AG04450 (cell line): ENCODE results near the gene MEF2A. TPM values are rescaled to one million over a fixed set of nuclear protein-coding genes. Genes with fewer than 3 reads are reported as not detected.

ENCODE experiments used
- CTCF ChIA-PET: fragments of 300-600, 350-600 bp; formaldehyde crosslinking; extraction: SDS; loops from one replicate; lab custom pipeline; 2022; ENCODE audit warnings: antibody characterized with exemption, inconsistent platforms; lab: Charles Lee
- POLR2A ChIA-PET: fragments of 350-600 bp; formaldehyde crosslinking; extraction: SDS; loops from one replicate; lab custom pipeline; 2021; ENCODE audit warnings: antibody characterized with exemption, inconsistent platforms; lab: Yijun Ruan, JAX
- DNase-seq: peaks from one replicate; pipeline ENCODE4 v3.0.0-alpha.2; 2011; ENCODE audit warnings: low read depth, low spot score
- H3K27ac ChIP-seq: one replicate; pipeline ENCODE4 v1.5.1; 2012; ENCODE audit warnings: low read depth, low read length, control low read depth
- H3K27me3 ChIP-seq: one replicate; pipeline ENCODE4 v1.6.0; 2012; ENCODE audit warnings: low read length; ENCODE audit not compliant: control insufficient read depth, insufficient read depth
- H3K4me3 ChIP-seq: 2 replicates; pipeline ENCODE4 v1.5.1; 2011; ENCODE audit warnings: mild to moderate bottlenecking, low read depth, low read length, control low read depth
- H3K9me3 ChIP-seq: 2 replicates; pipeline ENCODE4 v1.5.1; 2012; ENCODE audit warnings: low read length; ENCODE audit not compliant: control insufficient read depth, insufficient read depth
- CTCF ChIP-seq: IDR thresholded peaks from 2 replicates; pipeline ENCODE4 v1.5.1; 2011; ENCODE audit warnings: low read depth, low read length, control low read depth, inconsistent platforms
- polyA plus RNA-seq: library from polyadenylated mRNA; depleted of rRNA; stranded (reverse); fragments of >200 nt; gene quantifications from 2 replicates; pipeline ENCODE4 v1.2.3, GENCODE V29; 2011

Gene MEF2A
- polyA plus RNA-seq, 1 experiment, result 40.9 TPM

- ChIA-PET CTCF (interaction anchor here (0.6 to 1.6 kb wide), 3 partner anchors 12 to 242 kb away, joined by 3 to 4 read pairs (median 3); no protein-coding TSS in a partner anchor), POLR2A (no interaction called here)
- no peak for DNase-seq
- TF ChIP-seq CTCF, result no peak
- no peak overlapping the region for H3K4me3 ChIP-seq
- H3K27ac ChIP-seq, result no peak overlapping the region
- H3K9me3 ChIP-seq, result no peaks in the 10 kb centered on the region
- peaks cover 5% of the 10 kb centered on the region for H3K27me3 ChIP-seq
Measured at GRCh38 chr15:99545605-99546004, 20.2 kb upstream of the MEF2A start.

- ChIA-PET POLR2A (no interaction called here), CTCF (interaction anchor here (0.7 to 1.6 kb wide), 2 partner anchors 11 to 157 kb away, joined by 3 read pairs; no protein-coding TSS in a partner anchor)
- no peak for TF ChIP-seq CTCF
- Histone ChIP-seq H3K4me3 (no peak overlapping the region), H3K9me3 (no peaks in the 10 kb centered on the region), H3K27ac (no peak overlapping the region), H3K27me3 (peaks cover 5% of the 10 kb centered on the region)
- no peak for DNase-seq
Measured at GRCh38 chr15:99546441-99547100, 19.2 kb upstream of the MEF2A start.

- TF ChIP-seq CTCF, result no peak
- Histone ChIP-seq H3K4me3 (no peak overlapping the region), H3K9me3 (no peaks in the 10 kb centered on the region), H3K27ac (no peak overlapping the region), H3K27me3 (peaks cover 5% of the 10 kb centered on the region)
- CTCF ChIA-PET, result no interaction called here
- POLR2A ChIA-PET, result no interaction called here
- no peak for DNase-seq
Measured at GRCh38 chr15:99547517-99547916, 18.3 kb upstream of the MEF2A start.

GRCh38 chr15:99550077-99550476, 15.7 kb upstream of the MEF2A start:
- peaks cover 5% of the 10 kb centered on the region for H3K27me3 ChIP-seq
- TF ChIP-seq CTCF, result no peak
- ChIA-PET POLR2A (no interaction called here), CTCF (no interaction called here)
- no peaks in the 10 kb centered on the region for H3K9me3 ChIP-seq
- DNase-seq, result no peak
- no peak overlapping the region for H3K4me3 ChIP-seq
- no peak overlapping the region for H3K27ac ChIP-seq

- CTCF ChIA-PET, result interaction anchor here (1.5 kb wide), 1 partner anchor 153 kb away, joined by 4 read pairs; no protein-coding TSS in a partner anchor
- POLR2A ChIA-PET, result no interaction called here
- no peak for DNase-seq
- Histone ChIP-seq H3K9me3 (no peaks in the 10 kb centered on the region), H3K4me3 (no peak overlapping the region), H3K27me3 (peaks cover 5% of the 10 kb centered on the region), H3K27ac (no peak overlapping the region)
- no peak for TF ChIP-seq CTCF
Measured at GRCh38 chr15:99552111-99552510, 13.7 kb upstream of the MEF2A start.
